Measurements from ENCODE around the gene MICU2.
A peak's percentile ranks its signal among the peaks of the same experiment; 100 is the strongest.

Gene MICU2, protein sequence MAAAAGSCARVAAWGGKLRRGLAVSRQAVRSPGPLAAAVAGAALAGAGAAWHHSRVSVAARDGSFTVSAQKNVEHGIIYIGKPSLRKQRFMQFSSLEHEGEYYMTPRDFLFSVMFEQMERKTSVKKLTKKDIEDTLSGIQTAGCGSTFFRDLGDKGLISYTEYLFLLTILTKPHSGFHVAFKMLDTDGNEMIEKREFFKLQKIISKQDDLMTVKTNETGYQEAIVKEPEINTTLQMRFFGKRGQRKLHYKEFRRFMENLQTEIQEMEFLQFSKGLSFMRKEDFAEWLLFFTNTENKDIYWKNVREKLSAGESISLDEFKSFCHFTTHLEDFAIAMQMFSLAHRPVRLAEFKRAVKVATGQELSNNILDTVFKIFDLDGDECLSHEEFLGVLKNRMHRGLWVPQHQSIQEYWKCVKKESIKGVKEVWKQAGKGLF

DNA sequence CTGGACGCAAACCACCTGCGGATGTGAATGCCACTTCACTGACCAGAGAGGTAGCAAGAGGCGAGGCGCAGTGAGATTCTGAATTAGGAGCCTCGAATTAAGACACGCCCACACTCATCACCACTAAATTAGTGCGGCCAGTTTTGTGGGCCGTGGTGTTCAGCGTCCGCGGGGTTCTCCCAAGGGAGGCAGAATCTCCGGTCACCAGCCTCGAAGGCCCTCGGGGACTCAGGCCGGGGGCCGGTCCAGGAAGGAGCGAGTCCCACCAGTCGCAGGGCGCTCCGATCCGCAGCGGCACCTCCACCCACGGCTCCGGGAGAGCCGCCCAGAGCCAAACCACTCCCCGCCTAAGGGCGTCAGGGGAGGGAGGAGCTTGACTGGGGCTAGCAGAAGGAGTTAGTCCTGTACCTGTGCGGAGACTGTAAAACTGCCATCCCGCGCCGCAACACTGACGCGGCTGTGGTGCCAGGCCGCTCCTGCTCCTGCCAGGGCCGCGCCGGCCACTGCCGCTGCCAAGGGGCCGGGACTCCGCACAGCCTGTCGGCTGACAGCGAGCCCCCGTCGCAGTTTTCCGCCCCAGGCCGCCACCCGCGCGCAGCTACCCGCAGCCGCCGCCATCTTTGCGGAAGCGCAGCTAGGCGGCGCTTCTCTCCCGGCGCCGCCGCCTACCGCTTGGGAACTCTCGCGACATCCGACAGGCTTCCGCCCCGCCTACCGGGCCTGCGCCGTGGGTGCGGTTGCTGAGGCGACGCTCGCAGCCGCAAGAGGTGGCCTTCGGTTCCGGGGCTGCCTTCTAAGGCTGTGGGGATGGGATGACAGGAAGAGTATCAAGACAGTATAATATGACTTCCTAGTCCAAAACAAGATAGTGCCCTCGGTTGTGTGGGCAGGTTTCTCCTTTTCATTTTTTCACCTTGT is at the start of gene MICU2:
TSS of gene MICU2 (minus strand) at position 640 of the 918 bp plus-strand sequence. CDS start at position 618, 22 bp downstream.
- DNase-seq (ENCODE audit: low read depth in 2 of 3, low spot score in 2 of 3): peak; percentile 87 to 90 (median 89)

DNA sequence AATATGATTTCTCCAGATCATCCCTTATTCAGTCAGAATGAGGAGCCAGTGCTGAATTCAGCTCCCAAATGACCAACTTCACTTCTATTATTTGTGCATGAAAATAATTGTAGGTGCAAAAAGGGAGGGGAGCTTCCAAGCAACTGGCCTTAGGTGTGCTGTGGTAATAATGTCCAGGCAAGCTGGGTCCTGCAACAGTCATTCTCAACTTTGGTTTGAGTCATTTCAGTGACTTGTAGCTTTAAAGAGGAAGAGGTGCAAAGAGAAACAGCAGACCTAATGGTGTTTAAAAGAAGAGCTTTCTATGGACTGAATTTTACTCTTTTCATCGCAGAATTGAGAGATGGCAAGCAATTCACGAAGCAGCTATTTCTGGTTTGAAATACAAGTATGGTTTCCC is 37.7 kb upstream of the MICU2 start:
- no peak for DNase-seq (ENCODE audit: low read depth in 2 of 3, low spot score in 2 of 3)

DNA sequence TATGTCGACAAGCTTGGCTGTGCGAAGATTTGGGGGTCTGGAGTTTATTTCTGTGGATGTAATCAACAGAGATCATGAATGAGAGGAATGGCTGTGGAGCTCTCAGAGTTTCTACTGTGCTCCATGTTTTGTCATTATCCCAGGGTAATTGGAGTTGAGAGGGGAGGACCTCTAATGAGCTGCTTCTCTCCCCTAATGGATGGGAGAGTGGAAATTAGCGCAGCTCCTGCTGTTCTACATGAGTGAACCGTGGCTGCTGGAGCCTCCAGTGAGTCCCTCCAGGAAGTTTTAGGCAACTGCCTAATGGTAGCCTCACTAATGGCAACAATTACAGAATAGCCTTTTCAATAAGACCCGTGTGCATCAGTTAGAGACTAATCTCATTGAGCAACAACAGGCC is 35.6 kb upstream of the MICU2 start:
- no peak for DNase-seq (ENCODE audit: low read depth in 2 of 3, low spot score in 2 of 3)

DNA sequence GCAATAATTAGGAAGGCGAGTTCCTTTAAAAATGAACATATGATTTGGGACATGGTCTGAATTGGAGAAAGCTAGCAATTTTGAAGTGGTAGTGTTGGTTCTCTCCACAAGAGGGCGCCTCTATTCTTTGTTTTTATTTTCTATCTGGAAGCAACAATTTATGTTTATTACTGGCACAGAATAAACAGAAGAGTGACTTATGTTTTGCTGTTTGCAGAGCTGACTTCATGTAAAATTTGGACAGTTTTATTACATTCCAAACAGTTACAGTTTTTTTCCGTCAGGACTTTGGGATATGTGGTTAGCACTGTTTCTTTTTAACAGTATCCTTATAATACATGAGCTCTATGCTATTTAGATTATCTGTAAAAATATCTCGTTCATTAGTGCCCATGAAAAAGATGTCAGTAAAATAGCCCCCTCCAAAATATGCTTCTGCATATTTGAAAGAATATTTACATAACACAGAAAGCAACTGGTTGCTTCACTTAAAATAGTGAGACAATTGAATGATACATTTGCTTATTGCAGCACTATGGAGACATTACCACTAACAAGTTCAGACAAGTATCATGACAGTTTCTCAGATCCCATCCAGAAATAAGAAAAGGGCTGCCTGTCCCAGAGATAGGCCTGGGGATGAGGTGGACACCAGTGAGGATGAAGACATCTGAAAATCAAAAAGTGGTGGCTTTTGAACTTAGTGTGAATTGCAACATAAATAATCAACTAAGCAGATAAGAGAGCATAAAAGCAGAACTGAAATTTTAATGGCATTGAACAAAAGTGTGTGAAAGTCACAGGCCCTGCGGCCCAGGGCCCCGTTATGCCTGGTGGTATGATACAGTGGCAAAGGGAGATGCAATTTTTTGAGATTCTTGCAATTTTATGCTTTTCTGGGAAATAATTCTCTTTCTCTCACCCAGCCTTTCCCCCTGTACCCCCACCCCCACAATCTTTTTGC is 34.6 kb upstream of the MICU2 start:
- DNase-seq (ENCODE audit: low read depth in 2 of 3, low spot score in 2 of 3): no peak

DNA sequence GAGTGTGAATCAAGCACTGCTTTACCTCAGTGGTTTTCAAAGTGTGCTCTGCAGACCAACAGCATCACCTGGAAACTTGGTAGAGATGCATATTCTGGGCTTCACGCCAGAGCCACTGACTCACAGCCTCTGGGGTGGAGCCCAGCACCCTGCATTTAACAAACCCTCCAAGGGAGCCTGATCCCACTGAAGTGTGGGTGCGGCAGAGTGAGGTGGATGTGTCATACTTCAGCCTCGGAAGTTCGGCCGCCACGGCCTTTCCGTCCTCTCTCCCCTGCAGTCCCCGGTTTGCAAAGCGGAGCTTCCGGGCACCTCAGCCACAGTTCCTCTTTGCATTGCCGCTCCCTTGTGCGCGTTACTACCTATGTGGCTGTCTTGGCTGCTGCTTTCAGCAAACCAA is 33.3 kb upstream of the MICU2 start:
- DNase-seq (ENCODE audit: low read depth in 2 of 3, low spot score in 2 of 3): no peak

DNA sequence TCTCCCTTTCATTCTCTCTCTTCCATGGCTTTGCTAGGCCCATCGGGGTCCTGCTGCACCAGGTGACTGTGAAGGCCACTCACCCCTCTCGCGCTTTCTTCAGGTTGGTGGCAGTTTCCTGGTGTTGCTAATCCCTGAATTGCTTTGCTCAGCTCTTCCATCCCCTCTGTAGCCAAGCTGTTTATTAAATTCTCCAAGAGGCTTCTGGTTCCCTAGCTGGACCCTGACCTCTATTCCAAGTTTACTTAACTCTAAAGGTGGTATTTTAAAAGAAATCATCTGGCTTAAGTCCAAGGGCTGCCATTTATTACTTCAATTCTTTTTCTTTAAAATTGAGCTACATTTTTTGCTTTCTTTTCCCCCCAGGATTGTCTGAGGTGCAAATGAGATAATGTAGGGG is 32.7 kb upstream of the MICU2 start:
- no peak for DNase-seq (ENCODE audit: low read depth in 2 of 3, low spot score in 2 of 3)

DNA sequence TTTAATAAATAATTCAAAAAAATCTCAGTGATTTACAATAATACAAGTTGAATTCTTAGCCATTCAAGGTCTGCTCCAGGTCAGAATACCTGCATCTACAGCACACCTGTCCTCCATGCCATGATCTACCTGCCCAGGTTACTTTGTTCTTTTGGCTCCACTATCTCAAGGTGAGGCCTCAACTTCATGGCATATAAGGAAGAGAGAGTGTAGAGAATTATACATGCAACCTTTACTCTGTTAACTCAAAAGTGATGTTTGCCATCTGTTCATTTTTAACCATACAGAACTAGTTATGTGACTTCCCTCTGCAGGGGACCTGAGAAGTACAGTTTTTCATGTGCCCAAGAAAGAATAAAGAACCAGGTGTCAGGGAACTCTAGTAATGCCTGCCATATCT is 28.2 kb upstream of the MICU2 start:
- no peak for DNase-seq (ENCODE audit: low read depth in 2 of 3, low spot score in 2 of 3)

DNA sequence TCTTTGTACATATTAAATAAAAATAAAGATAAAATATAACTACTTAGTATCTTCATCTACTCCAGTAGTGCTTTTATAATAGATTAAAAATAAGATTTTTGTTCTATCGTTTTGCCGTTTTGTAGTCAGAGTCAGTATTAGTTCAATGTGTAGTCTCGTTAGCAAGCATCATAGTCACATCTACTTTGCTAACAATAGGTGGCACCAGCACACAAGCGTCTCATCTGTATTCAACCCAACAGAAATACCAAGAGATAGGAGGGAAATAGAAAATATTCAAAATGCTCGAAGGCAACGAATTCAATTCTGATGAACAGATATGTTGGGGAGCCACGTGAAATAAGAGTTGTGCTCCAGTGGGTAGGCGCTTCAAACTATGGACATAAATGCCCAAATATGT is 21.4 kb upstream of the MICU2 start:
- DNase-seq (ENCODE audit: low read depth in 2 of 3, low spot score in 2 of 3): no peak

DNA sequence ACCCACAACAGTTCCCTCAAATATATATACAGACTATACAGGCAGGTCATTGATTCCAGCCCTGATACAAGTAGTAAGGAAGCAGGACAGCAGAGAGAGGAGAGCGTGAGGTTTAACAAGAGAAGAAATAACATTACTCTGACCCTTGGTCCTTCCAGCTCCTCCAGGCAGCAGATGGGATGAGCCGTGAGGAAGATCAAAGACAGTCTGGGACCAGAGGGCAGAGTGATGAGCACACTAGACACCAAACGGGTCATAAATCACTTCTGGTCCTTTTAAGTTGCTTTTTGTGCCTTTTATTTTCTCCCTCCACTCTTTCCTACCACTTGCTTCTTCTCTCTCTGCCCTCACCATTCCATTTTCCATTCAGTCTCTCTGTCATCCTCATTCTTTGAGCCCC is 16.9 kb upstream of the MICU2 start:
- no peak for DNase-seq (ENCODE audit: low read depth in 2 of 3, low spot score in 2 of 3)

DNA sequence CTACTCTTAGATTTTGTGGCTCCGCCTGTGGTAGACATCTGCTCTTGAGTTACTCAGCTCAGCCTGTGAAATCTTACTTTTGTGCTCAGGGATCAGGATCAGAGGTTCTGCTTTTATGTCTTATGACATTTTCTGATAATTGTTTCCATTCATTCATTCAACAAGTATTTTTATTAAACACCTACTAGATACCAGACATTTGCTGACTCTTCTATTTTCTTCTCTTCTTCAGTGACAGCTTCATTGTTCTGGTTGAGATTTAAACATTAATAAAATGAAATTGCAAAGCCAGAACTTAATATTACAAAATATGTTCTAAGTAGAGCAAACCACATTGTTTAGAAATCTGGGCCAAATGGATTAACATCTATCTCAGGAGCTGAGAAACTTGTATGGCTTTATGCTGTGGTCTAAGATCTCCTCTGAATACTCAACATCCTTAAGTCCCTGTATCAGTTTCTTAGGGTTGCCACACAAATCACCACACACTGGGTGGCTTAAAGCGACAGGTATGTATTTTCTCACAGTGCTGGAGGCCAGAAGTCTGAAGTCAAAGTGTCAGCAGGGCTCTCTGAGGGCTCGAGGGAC is 15.8 kb upstream of the MICU2 start:
- DNase-seq (ENCODE audit: low read depth in 2 of 3, low spot score in 2 of 3): no peak

DNA sequence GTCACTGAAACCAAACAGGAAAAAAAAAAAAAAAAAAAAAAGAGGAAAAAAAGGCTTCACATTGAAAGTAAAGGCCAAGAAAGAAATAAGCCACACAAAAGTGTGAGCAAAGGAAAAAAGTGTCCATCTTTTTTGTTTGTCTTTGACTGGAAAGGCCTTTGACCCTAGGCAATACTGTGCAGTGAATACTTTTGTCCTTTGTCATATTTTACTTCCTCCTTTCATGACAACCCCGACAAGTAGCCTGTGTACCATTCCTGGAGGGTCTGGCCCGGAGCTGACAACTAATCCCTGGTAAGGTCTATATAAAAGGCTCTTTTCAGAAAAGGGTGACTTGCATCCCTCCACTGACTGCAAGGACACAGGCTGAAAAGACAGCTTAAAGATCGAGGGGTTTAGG is 12.9 kb upstream of the MICU2 start:
- no peak for DNase-seq (ENCODE audit: low read depth in 2 of 3, low spot score in 2 of 3)

DNA sequence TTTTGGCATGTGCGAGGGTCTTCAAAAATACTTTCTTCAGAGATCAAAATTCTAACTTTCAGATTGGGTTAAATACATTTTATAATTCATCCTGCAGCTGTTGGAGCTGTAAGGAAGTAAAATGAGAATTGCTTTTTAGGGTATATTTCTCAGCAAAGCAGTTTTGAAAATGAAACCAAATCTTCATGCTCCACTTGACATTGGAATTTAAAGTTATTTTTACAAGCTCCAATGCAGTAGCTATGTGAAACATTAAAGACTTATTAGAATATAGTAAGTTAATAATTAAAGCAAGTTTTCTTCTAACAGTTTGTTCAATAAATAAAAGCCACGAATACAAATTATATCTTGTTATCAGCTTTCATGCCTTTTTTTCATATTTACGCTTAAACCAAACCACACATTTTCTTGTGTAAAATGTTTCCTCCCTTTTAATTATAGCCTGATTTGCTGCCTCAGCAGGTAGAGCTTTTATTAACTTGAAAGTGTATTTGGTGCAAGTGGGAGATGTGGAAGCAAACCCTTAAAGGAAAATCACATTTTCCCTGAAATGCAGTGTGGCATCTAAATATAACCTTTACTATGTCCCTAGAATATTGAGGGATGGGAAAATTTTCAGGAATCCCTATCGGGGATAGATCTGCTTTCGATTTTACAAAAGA is 12.4 kb upstream of the MICU2 start:
- DNase-seq (ENCODE audit: low read depth in 2 of 3, low spot score in 2 of 3): no peak

DNA sequence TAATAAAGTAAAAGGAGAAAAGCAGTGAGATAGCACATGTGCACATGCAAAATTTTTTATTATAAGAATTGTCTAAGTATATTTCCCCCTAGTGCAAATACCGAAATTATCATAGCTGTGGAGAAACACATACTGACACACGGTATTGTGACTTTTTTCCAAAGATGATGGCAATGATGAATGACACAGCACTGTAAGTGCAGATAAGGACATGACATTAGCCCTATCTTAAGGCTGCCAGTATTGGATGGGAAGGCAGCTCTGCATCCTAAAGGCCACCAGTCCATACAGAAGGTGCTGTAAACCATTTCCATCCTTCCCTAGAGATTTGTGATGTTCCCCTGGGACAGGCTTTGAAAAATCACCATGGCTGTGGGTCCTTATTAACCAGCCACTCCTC is 11.5 kb upstream of the MICU2 start:
- DNase-seq (ENCODE audit: low read depth in 2 of 3, low spot score in 2 of 3): no peak

DNA sequence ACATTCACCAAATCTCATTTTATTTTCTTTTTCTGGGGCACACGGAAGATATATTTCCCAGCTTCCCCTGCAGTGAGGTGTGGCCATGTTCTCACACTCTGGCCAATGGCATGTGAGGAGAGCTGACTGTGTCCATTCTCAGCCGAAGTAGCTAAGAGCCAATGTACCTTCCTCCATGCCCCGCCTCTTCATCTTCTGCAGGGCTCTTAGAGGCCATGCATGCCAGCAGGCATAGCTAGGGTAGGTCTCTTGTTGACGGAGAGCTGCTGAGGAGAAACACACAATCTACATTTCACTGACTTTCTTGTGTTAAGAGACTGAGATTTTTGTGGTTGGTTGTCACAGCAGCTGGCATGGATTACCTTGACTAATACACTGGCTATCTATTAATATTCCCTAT is 9.8 kb upstream of the MICU2 start:
- DNase-seq (ENCODE audit: low read depth in 2 of 3, low spot score in 2 of 3): no peak

DNA sequence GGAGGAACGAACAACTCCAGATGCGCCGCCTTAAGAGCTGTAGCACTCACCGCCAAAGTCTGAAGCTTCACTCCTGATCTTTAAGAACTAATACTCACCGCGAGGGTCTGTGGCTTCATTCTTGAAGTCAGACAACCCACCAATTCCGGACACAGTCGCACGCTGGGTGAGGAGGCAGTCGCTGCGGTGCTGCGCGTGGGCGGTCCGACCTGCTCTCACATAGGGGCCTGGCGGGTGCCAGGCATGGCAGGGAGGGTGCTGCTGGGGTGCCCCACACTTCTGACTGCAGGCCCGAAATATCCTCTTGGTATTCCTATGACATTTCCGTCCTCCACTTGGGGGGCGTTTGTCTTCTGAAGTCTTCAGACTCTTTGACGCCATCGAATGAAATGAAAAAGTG is 7.4 kb upstream of the MICU2 start:
- no peak for DNase-seq (ENCODE audit: low read depth in 2 of 3, low spot score in 2 of 3)

DNA sequence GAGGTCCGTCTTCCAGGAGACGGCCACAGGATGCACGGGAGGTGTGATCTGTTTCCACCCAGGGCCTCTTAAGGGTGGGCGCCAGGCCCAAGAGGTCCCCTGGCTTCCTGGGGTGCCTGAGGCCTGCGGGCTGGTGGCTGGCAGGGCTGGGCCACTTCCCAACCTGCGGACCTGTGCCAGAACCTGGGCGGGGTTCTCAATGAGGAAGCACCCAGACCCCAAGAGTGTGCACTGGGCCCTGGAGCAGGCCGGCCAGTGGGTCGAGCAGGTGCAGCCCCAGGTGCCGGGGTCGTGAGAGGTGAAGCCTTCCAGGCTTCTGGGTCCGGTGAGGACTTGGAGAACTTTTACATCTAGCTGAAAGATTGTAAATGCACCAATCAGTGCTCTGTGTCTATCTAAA is 6.7 kb upstream of the MICU2 start:
- no peak for DNase-seq (ENCODE audit: low read depth in 2 of 3, low spot score in 2 of 3)

DNA sequence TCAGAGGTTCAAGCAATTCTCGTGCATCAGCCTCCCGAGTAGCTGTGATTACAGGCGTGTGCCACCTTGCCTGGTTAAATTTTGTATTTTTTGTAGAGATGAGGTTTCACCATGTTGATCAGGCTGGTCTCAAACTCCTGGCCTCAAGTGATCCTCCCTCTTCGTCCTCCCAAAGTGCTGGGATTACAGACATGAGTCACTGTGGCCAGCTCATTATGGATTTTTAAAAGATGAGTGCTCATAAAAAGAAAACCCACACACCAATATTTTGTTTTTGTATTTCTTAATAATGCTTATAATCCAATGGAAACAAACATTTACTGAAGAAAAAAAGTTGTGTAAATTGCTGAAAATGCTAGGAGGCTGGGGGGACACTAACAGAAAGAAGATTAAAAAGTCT is 5.0 kb upstream of the MICU2 start:
- no peak for DNase-seq (ENCODE audit: low read depth in 2 of 3, low spot score in 2 of 3)

DNA sequence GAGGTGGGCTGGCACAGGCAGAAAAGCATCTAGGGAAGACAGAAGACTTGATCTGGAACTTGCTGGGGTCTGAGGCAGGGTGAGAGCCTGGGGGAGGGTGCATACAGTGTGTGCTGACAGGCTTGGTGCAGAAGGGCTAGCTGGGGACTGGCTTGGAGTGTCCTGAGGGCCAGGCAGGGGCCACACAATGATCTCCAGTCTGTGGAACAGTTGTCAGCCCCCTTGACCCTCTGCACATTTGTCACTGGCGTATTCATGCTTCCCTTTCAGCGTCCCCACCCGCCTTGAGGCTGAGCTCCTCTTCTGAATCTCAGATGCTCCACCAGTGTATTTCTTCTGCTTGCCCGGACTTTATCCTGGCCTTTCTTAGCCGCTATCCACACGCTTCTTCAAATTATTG is 2.8 kb upstream of the MICU2 start:
- no peak for DNase-seq (ENCODE audit: low read depth in 2 of 3, low spot score in 2 of 3)

DNA sequence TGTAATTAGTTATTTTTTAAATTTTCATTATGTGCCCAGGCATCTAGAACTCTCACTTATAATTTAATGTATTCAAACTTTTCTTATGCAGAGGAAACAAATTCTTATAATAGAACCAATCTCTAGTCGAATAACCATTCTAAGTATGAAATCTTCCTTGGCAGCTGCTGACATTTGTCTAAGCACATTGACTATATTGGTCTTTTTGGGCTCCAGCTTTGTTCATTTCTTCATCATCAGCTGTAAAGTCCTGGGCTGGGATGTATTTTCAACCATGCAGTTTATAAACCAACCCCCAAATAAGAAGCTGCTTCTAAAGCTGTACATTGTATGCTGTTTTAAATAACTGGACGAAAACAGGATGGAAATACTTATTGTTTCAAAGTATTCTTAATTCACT is 2.3 kb upstream of the MICU2 start:
- no peak for DNase-seq (ENCODE audit: low read depth in 2 of 3, low spot score in 2 of 3)

DNA sequence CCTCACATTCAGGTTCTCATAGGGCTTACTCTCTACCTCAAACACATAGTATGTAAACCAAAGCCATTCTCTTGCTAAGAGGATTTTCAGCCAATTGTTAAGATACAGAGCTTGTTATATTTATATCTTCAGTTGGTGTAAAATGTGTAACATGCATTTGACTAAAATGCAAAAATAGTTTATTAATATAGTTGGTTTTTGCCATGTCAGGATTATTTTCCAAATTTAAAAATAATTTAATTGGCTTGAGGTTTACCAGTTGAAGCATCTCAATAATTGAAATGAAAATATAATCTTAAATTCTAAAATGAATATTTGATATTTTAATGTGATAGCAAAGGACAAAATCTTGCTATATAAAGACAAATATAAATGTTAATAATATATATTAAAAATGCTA is 7.2 kb downstream of the MICU2 start:
- no peak for DNase-seq (ENCODE audit: low read depth in 2 of 3, low spot score in 2 of 3)

DNA sequence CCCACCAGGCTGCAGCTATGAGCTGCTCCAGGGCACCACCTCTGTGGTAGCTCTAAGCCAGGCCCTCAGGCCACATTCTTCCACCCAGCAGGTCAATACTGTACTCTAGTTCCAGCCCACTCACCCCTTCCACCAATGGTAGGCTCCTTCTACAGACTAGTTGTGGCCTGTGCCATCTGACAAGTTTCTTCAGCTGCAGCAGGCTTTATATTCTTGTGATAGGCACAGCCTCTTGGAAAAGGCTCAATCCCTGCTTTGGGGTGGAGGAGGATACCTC is 8.5 kb downstream of the MICU2 start:
- no peak for DNase-seq (ENCODE audit: low read depth in 2 of 3, low spot score in 2 of 3)

All from activated CD8-positive, alpha-beta memory T cell treated with anti-CD3 and anti-CD28 coated beads for 48 hours (primary cell).